Loucy (cell line): ENCODE data around the gene HIGD2A.

Experiments
- H2AFZ ChIP-seq: fragments of 200-600 bp; sonication (generic); 2 replicates; pipeline ENCODE4 v1.6.0; 2016; ENCODE audit warnings: antibody characterized with exemption, mild to moderate bottlenecking, low read length, moderate library complexity
- H3F3A ChIP-seq: fragments of 200-600 bp; 2 replicates; pipeline ENCODE4 v1.6.0; 2016; ENCODE audit warnings: antibody characterized with exemption, low read depth, mild to moderate bottlenecking
- H3K27me3 ChIP-seq: fragments of 200-600 bp; sonication (generic); 2 replicates; pipeline ENCODE4 v1.6.1; 2014; ENCODE audit warnings: low read length, mild to moderate bottlenecking; ENCODE audit not compliant: insufficient read depth, poor library complexity, severe bottlenecking
- H3K36me3 ChIP-seq: fragments of 200-600 bp; sonication (generic); 2 replicates; pipeline ENCODE4 v1.6.1; 2016; ENCODE audit warnings: low read length; ENCODE audit not compliant: insufficient read depth
- H3K4me1 ChIP-seq: fragments of 200-600 bp; sonication (generic); 2 replicates; pipeline ENCODE4 v1.5.1; 2014; ENCODE audit warnings: low read length, mild to moderate bottlenecking; ENCODE audit not compliant: insufficient read depth, poor library complexity, severe bottlenecking
- H3K4me2 ChIP-seq: fragments of 200-600 bp; sonication (generic); 2 replicates; pipeline ENCODE4 v1.6.0; 2014; ENCODE audit warnings: antibody characterized with exemption, low read length, low read depth, mild to moderate bottlenecking; ENCODE audit not compliant: poor library complexity, severe bottlenecking
- H3K4me3 ChIP-seq: fragments of 200-600 bp; sonication (generic); 2 replicates; pipeline ENCODE4 v1.5.1; 2014; ENCODE audit warnings: low read length, mild to moderate bottlenecking, mixed read lengths; ENCODE audit not compliant: poor library complexity, severe bottlenecking
- H3K79me2 ChIP-seq: fragments of 200-600 bp; sonication (generic); 2 replicates; pipeline ENCODE4 v1.6.1; 2014; ENCODE audit warnings: low read length; ENCODE audit not compliant: insufficient read depth
- H3K9ac ChIP-seq: fragments of 200-600 bp; sonication (generic); 2 replicates; pipeline ENCODE4 v1.6.0; 2014; ENCODE audit warnings: mild to moderate bottlenecking, low read depth, low read length, moderate library complexity; ENCODE audit not compliant: poor library complexity, severe bottlenecking
- H3K9me2 ChIP-seq: fragments of 200-600 bp; sonication (generic); replicated peaks from 2 replicates; pipeline ENCODE4 v1.6.1; 2016; ENCODE audit warnings: low read depth, low read length, mixed read lengths
- H3K9me3 ChIP-seq: fragments of 200-600 bp; sonication (generic); 2 replicates; pipeline ENCODE4 v1.6.1; 2014; ENCODE audit warnings: mild to moderate bottlenecking, antibody characterized with exemption, low read length, low read depth; ENCODE audit not compliant: insufficient read depth
- H4K20me1 ChIP-seq: fragments of 200-600 bp; sonication (generic); 2 replicates; pipeline ENCODE4 v1.6.0; 2014; ENCODE audit warnings: antibody characterized with exemption, low read length, mild to moderate bottlenecking; ENCODE audit not compliant: insufficient read depth, poor library complexity, severe bottlenecking
- CTCF ChIP-seq: fragments of 200-600 bp; sonication (generic); conservative IDR thresholded peaks from 2 replicates; pipeline ENCODE4 v1.5.1; 2014; ENCODE audit warnings: mild to moderate bottlenecking, antibody characterized with exemption, low read length
- EZH2phosphoT487 ChIP-seq: fragments of 200-600 bp; IDR thresholded peaks from 2 replicates; pipeline ENCODE4 v1.6.1; 2018; ENCODE audit warnings: antibody characterized with exemption, mild to moderate bottlenecking, moderate library complexity, borderline replicate concordance

Gene HIGD2A

GRCh38 chr5:176414704-176415103 is 26.2 kb downstream of the HIGD2A start:
- Histone ChIP-seq H3K36me3 (no peaks in the 10 kb centered on the region), H2AFZ (no peak overlapping the region), H3K9ac (no peak overlapping the region), H3K4me1 (peaks cover 6% of the 10 kb centered on the region), H3K27me3 (no peaks in the 10 kb centered on the region), H3K4me2 (peak overlapping the region; percentile 77), H3K79me2 (0 out of 2 replicates have a peak, but pooled peaks cover 6% of the 10 kb centered on the region), H3K9me2 (no peaks in the 10 kb centered on the region), H3F3A (no peaks in the 10 kb centered on the region), H3K9me3 (no peaks in the 10 kb centered on the region), H3K4me3 (no peak overlapping the region), H4K20me1 (no peaks in the 10 kb centered on the region)
- TF ChIP-seq CTCF, result no peak
- TF ChIP-seq EZH2phosphoT487, result no peak

- TF ChIP-seq CTCF (no peak), EZH2phosphoT487 (no peak)
- H3K27me3 ChIP-seq, result no peaks in the 10 kb centered on the region
- H2AFZ ChIP-seq, result peak overlapping the region; percentile 36; the same call in 1 of the 2 replicates
- H3K36me3 ChIP-seq, result no peaks in the 10 kb centered on the region
- H3K4me1 ChIP-seq, result peaks cover 6% of the 10 kb centered on the region
- H3K9me2 ChIP-seq, result no peaks in the 10 kb centered on the region
- peak overlapping the region; percentile 65 for H3K9ac ChIP-seq
- H3K4me3 ChIP-seq, result peak overlapping the region; percentile 76
- H4K20me1 ChIP-seq, result no peaks in the 10 kb centered on the region
- 0 out of 2 replicates have a peak, but pooled peaks cover 6% of the 10 kb centered on the region for H3K79me2 ChIP-seq
- H3K9me3 ChIP-seq, result no peaks in the 10 kb centered on the region
- H3K4me2 ChIP-seq, result peak overlapping the region; percentile 77
- H3F3A ChIP-seq, result no peaks in the 10 kb centered on the region
These were observed 26.8 kb downstream of the HIGD2A start for GRCh38 chr5:176415240-176415951.

GRCh38 chr5:176415952-176416924 is 27.7 kb downstream of the HIGD2A start, which contains the start of gene CLTB:
Gene CLTB, minus strand, starts transcription at chr5:176416539. Its CDS starts 176 bp downstream, at chr5:176416363.
- no peaks in the 10 kb centered on the region for H3K27me3 ChIP-seq
- peak within 1 kb of the TSS; percentile 77 for H3K4me2 ChIP-seq
- no peaks in the 10 kb centered on the region for H3K36me3 ChIP-seq
- H3K4me1 ChIP-seq, result peaks cover 6% of the 10 kb centered on the region
- no peaks in the 10 kb centered on the region for H3K9me2 ChIP-seq
- H3K4me3 ChIP-seq, result peak within 1 kb of the TSS; percentile 76
- H3K9me3 ChIP-seq, result no peaks in the 10 kb centered on the region
- H3F3A ChIP-seq, result no peaks in the 10 kb centered on the region
- TF ChIP-seq CTCF, result peak; percentile 37; the same call in 1 of the 2 replicates
- no peak for TF ChIP-seq EZH2phosphoT487
- peak within 1 kb of the TSS; percentile 65 for H3K9ac ChIP-seq
- H4K20me1 ChIP-seq, result no peaks in the 10 kb centered on the region
- 0 out of 2 replicates have a peak, but pooled peaks cover 6% of the 10 kb centered on the region for H3K79me2 ChIP-seq
- H2AFZ ChIP-seq, result peak within 1 kb of the TSS; percentile 84
